HG02642 (cell line): ENCODE results near the gene PSMF1.

ENCODE experiments used
- ATAC-seq: cut with Tn5 transposase; IDR thresholded peaks from one replicate; pipeline ENCODE4 v1.9.1; 2021; ENCODE audit warnings: mild to moderate bottlenecking; ENCODE audit not compliant: unreplicated experiment, poor library complexity

Gene PSMF1

GRCh38 chr20:1160991-1161390, 42.6 kb downstream of the PSMF1 start:
- ATAC-seq = no peak

- no peak for ATAC-seq
These were observed 44.7 kb downstream of the PSMF1 start for GRCh38 chr20:1163105-1163504.

GRCh38 chr20:1163653-1164052, 45.3 kb downstream of the PSMF1 start:
- no peak for ATAC-seq

GRCh38 chr20:1164871-1165270, 46.5 kb downstream of the PSMF1 start:
- no peak for ATAC-seq

- no peak for ATAC-seq
These were observed 47.1 kb downstream of the PSMF1 start for GRCh38 chr20:1165521-1165920.

- no peak for ATAC-seq
These were observed 47.5 kb downstream of the PSMF1 start for GRCh38 chr20:1165941-1166340.

GRCh38 chr20:1166948-1167720, 48.7 kb downstream of the PSMF1 start:
- no peak for ATAC-seq

GRCh38 chr20:1169224-1169623, 50.8 kb downstream of the PSMF1 start:
- ATAC-seq = no peak

- no peak for ATAC-seq
These were observed 53.2 kb downstream of the PSMF1 start for GRCh38 chr20:1171461-1172093.

- no peak for ATAC-seq
These were observed 55.3 kb downstream of the PSMF1 start for GRCh38 chr20:1173698-1174097.

GRCh38 chr20:1174787-1175186, 56.4 kb downstream of the PSMF1 start:
- ATAC-seq = no peak

- no peak for ATAC-seq
These were observed 59.3 kb downstream of the PSMF1 start for GRCh38 chr20:1177680-1178079.

- no peak for ATAC-seq
These were observed 59.7 kb downstream of the PSMF1 start for GRCh38 chr20:1178103-1178502.

GRCh38 chr20:1178623-1179022, 60.2 kb downstream of the PSMF1 start:
- no peak for ATAC-seq

- no peak for ATAC-seq
These were observed 62.5 kb downstream of the PSMF1 start for GRCh38 chr20:1180949-1181348.

- ATAC-seq = no peak
These were observed 63.7 kb downstream of the PSMF1 start for GRCh38 chr20:1182106-1182505.

GRCh38 chr20:1183153-1183552, 64.8 kb downstream of the PSMF1 start:
- no peak for ATAC-seq

- no peak for ATAC-seq
These were observed 65.8 kb downstream of the PSMF1 start for GRCh38 chr20:1184260-1184637.

- no peak for ATAC-seq
These were observed 66.4 kb downstream of the PSMF1 start, which contains the start of gene TMEM74B for GRCh38 chr20:1184638-1185315. Gene TMEM74B (minus strand): TSS chr20:1184981. CDS start chr20:1183801, 1,180 bp downstream.

- no peak for ATAC-seq
These were observed 66.9 kb downstream of the PSMF1 start for GRCh38 chr20:1185316-1185741.

GRCh38 chr20:1185790-1186334, 67.5 kb downstream of the PSMF1 start:
- ATAC-seq = no peak
